ENCODE data around the gene AP2A2. TPM values are rescaled to one million over a fixed set of nuclear protein-coding genes. Genes with fewer than 3 reads are reported as not detected.

Gene AP2A2
- total and polyA plus RNA-seq, 2 of the 4 experiments (the other 2 are of a cell fraction): 19.9 to 49.0 TPM

GRCh38 chr11:1012291-1012690 lies 86.6 kb downstream of the AP2A2 start:
- no peak overlapping the region for H2AK9ac ChIP-seq (replicated peaks; ENCODE audit: low read depth, low read length, poor library complexity)
- no peak overlapping the region for H3K56ac ChIP-seq (ENCODE audit: extremely low read depth, insufficient read depth, low read length)
- H2AK5ac ChIP-seq (ENCODE audit: low read depth, low read length): no peak overlapping the region
- H3K9ac ChIP-seq (ENCODE audit: low read depth, low read length): no peak overlapping the region
- intact Hi-C loops (cut with micrococcal nuclease): no loop called here
- H3K9me1 ChIP-seq (ENCODE audit: insufficient read depth, low read length): peaks cover 9% of the 10 kb centered on the region; the same call in 1 of the 2 replicates
- no peak overlapping the region for H4K5ac ChIP-seq (ENCODE audit: low read depth, low read length)
- H3K79me1 ChIP-seq (ENCODE audit: low read depth in 1 of 2, low read length in 2 of 2): peaks cover 8 to 11% of the 10 kb centered on the region in 2 experiments
- WGBS, 2 experiments (ENCODE audit: extremely low coverage in 2 of 2, insufficient read length in 1 of 2): 87% methylated on average over 6 of the region's 17 CpGs; no CpG with 5 or more reads in 1 of the 2 experiments
- POLR2A ChIA-PET (ENCODE audit: unreplicated experiment): no interaction called here
- H3K4me1 ChIP-seq (ENCODE audit: control insufficient read depth, insufficient read depth, low read length): no peaks in the 10 kb centered on the region
- TF ChIP-seq USF2 (IDR thresholded peaks at IDR 0.05; ENCODE audit: low read depth, low read length): no peak
- no peak for TF ChIP-seq RCOR1 (IDR thresholded peaks at IDR 0.05; ENCODE audit: insufficient replicate concordance, low read length)
- TF ChIP-seq CHD1 (IDR thresholded peaks at IDR 0.05; ENCODE audit: low read depth, low read length): no peak
- TF ChIP-seq MXI1 (IDR thresholded peaks at IDR 0.05; ENCODE audit: borderline replicate concordance, low read depth, low read length): no peak
- no peak for TF ChIP-seq MAZ (IDR thresholded peaks at IDR 0.05; ENCODE audit: borderline replicate concordance, low read depth, low read length)
- no peak for TF ChIP-seq RAD21 (IDR thresholded peaks at IDR 0.05; ENCODE audit: low read length)
- no peak for TF ChIP-seq BHLHE40 (IDR thresholded peaks at IDR 0.05; ENCODE audit: low read depth, low read length)
- TF ChIP-seq CTCF (conservative IDR thresholded peaks at IDR 0.05; ENCODE audit: low read depth, low read length): no peak
- TF ChIP-seq CEBPB (IDR thresholded peaks at IDR 0.05; ENCODE audit: low read depth, low read length): no peak
- TF ChIP-seq POLR2A (IDR thresholded peaks at IDR 0.05; ENCODE audit: low read depth, low read length): no peak
- TF ChIP-seq NFE2L2 (IDR thresholded peaks at IDR 0.05; ENCODE audit: low read depth, low read length): no peak
- no peak for TF ChIP-seq ELK1 (IDR thresholded peaks at IDR 0.05; ENCODE audit: borderline replicate concordance, low read depth, low read length)
- TF ChIP-seq MAFK (IDR thresholded peaks at IDR 0.05; ENCODE audit: low read depth, low read length): no peak
- TF ChIP-seq SMC3 (IDR thresholded peaks at IDR 0.05; ENCODE audit: low read depth, low read length): no peak
- H2BK120ac ChIP-seq (ENCODE audit: low read depth, low read length): no peak overlapping the region
- CTCF ChIA-PET: no interaction called here
- in situ Hi-C loops (cut with MboI; ENCODE audit: low sequenced_read_pairs): no loop called here
- no peak overlapping the region for H3K23ac ChIP-seq (ENCODE audit: low read depth, low read length)
- no peak overlapping the region for H3K27ac ChIP-seq (ENCODE audit: insufficient read depth, low read length)
- no peak overlapping the region for H3K18ac ChIP-seq (ENCODE audit: low read depth, low read length)
- no peak overlapping the region for H3K14ac ChIP-seq (replicated peaks; ENCODE audit: low read depth, low read length)
- H3K36me3 ChIP-seq (ENCODE audit: control insufficient read depth, insufficient read depth, low read length): peaks cover 42% of the 10 kb centered on the region
- H4K8ac ChIP-seq (ENCODE audit: low read depth in 2 of 2, low read length in 2 of 2): no peak overlapping the region
- no peak overlapping the region for H3K4me2 ChIP-seq (ENCODE audit: low read depth, low read length)
- no peak overlapping the region for H3K4ac ChIP-seq (ENCODE audit: low read depth, low read length)
- dilution Hi-C loops (cut with HindIII; ENCODE audit: low sequenced_read_pairs, unreplicated experiment): no loop called here
- H2AFZ ChIP-seq (replicated peaks; ENCODE audit: low read length, poor library complexity): no peak overlapping the region
- no peaks in the 10 kb centered on the region for H3K27me3 ChIP-seq (ENCODE audit: control insufficient read depth, insufficient read depth, low read length)
- DNase-seq (no peak), ATAC-seq (ENCODE audit: low read depth) (no peak)
- H3K9me3 ChIP-seq (ENCODE audit: control insufficient read depth, insufficient read depth, low read length): no peaks in the 10 kb centered on the region
- H2BK15ac ChIP-seq (ENCODE audit: low read depth, low read length): no peak overlapping the region
- H3K4me3 ChIP-seq (ENCODE audit: insufficient read depth, low read depth, low read length): no peak overlapping the region
- peaks cover 8% of the 10 kb centered on the region; the same call in 1 of the 2 replicates for H4K20me1 ChIP-seq (ENCODE audit: insufficient read depth, low read length)
- no peak overlapping the region for H2BK5ac ChIP-seq (ENCODE audit: low read depth, low read length, poor library complexity, severe bottlenecking)
- H4K91ac ChIP-seq (ENCODE audit: insufficient read depth, low read depth, low read length): no peak overlapping the region
- BruUV-seq (replicated peaks): no TSS peak
- H2BK20ac ChIP-seq (ENCODE audit: low read depth, low read length): no peak overlapping the region

All from IMR-90 (cell line).